ENCODE measurements around the gene HDAC8.

GRCh38 chrX:72351606-72352334, 220.9 kb downstream of the HDAC8 start:
- TF ChIP-seq, protein P1, sequence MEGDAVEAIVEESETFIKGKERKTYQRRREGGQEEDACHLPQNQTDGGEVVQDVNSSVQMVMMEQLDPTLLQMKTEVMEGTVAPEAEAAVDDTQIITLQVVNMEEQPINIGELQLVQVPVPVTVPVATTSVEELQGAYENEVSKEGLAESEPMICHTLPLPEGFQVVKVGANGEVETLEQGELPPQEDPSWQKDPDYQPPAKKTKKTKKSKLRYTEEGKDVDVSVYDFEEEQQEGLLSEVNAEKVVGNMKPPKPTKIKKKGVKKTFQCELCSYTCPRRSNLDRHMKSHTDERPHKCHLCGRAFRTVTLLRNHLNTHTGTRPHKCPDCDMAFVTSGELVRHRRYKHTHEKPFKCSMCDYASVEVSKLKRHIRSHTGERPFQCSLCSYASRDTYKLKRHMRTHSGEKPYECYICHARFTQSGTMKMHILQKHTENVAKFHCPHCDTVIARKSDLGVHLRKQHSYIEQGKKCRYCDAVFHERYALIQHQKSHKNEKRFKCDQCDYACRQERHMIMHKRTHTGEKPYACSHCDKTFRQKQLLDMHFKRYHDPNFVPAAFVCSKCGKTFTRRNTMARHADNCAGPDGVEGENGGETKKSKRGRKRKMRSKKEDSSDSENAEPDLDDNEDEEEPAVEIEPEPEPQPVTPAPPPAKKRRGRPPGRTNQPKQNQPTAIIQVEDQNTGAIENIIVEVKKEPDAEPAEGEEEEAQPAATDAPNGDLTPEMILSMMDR (conservative IDR thresholded peaks at IDR 0.05; ENCODE audit: low read length): no peak
- TF ChIP-seq EZH2phosphoT487 (IDR thresholded peaks at IDR 0.05; ENCODE audit: borderline replicate concordance): no peak

All from Loucy (cell line).